HepG2 (cell line): ENCODE results near the gene GPR162. TPM values are rescaled to one million over a fixed set of nuclear protein-coding genes. Genes with fewer than 3 reads are reported as not detected.
A peak's percentile ranks its signal among the peaks of the same experiment; 100 is the strongest.

Source experiments
- ATAC-seq: fragments of 200-7000 bp; cut with Tn5 transposase; 3 replicates; pipeline ENCODE4 v1.9.1; 2020; ENCODE audit warnings: mild to moderate bottlenecking, moderate library complexity
- BruUV-seq: library from RNA; stranded (reverse); fragments of 400-500 nt; replicated peaks from 2 replicates; lab custom pipeline; 2021; lab: Mats Ljungman, UMichigan
- CTCF ChIA-PET: fragments of 300-600 bp; formaldehyde crosslinking; extraction: SDS; loops from one replicate; lab custom pipeline; 2021; ENCODE audit warnings: low total read pairs, inconsistent platforms, low intra/inter-chr PET ratio; lab: Yijun Ruan, JAX
- POLR2A ChIA-PET: fragments of 350-600 bp; sonication (Branson Sonifier 250); formaldehyde crosslinking; loops from one replicate; lab custom pipeline; 2020; ENCODE audit warnings: antibody characterized with exemption, inconsistent platforms; lab: Yijun Ruan, JAX
- DNase-seq: peaks from one replicate; pipeline ENCODE4 v3.0.0-alpha.2; 2015; ENCODE audit warnings: low spot score
- FAIRE-seq: peaks from 3 replicates; lab custom pipeline; 2011; peaks lifted over from hg19 to GRCh38; lab: Jason Lieb, UNC
- H2AFZ ChIP-seq: one replicate; pipeline ENCODE4 v1.6.1; 2011; ENCODE audit warnings: low read length, inconsistent platforms
- H3K27ac ChIP-seq: fragments of 300-600 bp; 3 replicates; pipeline ENCODE4 v1.8.0; 2011; ENCODE audit warnings: mixed run types, mild to moderate bottlenecking, mixed read lengths, low read length, inconsistent platforms; ENCODE audit not compliant: insufficient read depth; ENCODE audit errors: extremely low read length
- H3K27me3 ChIP-seq, 2 experiments: fragments of 200-600 bp in 1 of 2; 2 replicates in 1 of 2; 3 replicates in 1 of 2; pipeline versions ENCODE4 v1.6.0 to v1.8.0; 2011; ENCODE audit warnings: low read length in 2 of 2, mild to moderate bottlenecking in 2 of 2, moderate library complexity in 2 of 2, inconsistent platforms in 1 of 2; ENCODE audit not compliant: insufficient read depth in 2 of 2, control insufficient read depth in 1 of 2
- H3K36me3 ChIP-seq, 2 experiments: fragments of 200-600 bp in 1 of 2; replicated peaks in 1 of 2; 2 replicates in 1 of 2; 3 replicates in 1 of 2; pipeline versions ENCODE4 v1.5.1 to v1.8.0; 2011; ENCODE audit warnings: low read length in 2 of 2, inconsistent platforms in 1 of 2; ENCODE audit not compliant: insufficient read depth in 2 of 2, control insufficient read depth in 1 of 2
- H3K4me1 ChIP-seq: 2 replicates; pipeline ENCODE4 v1.5.1; 2012; ENCODE audit warnings: low read length, inconsistent platforms; ENCODE audit not compliant: insufficient read depth
- H3K4me2 ChIP-seq: 2 replicates; pipeline ENCODE4 v1.6.0; 2011; ENCODE audit warnings: low read depth, low read length, inconsistent platforms
- H3K4me3 ChIP-seq, 3 experiments: fragments of 200-600 bp in 1 of 3; sonication (generic), shearing (Covaris generic) in 1 of 3; replicated peaks in 1 of 3; 2 replicates each; pipeline ENCODE4 v1.5.1; 2011 to 2016; ENCODE audit warnings: low read length in 3 of 3, inconsistent platforms in 2 of 3, low read depth in 2 of 3, mild to moderate bottlenecking in 2 of 3, control low read depth in 1 of 3, mixed read lengths in 1 of 3; ENCODE audit not compliant: insufficient read depth in 1 of 3
- H3K79me2 ChIP-seq: one replicate; pipeline ENCODE4 v1.6.1; 2011; ENCODE audit warnings: low read length, inconsistent platforms; ENCODE audit not compliant: insufficient read depth
- H3K9ac ChIP-seq: 2 replicates; pipeline ENCODE4 v1.6.0; 2011; ENCODE audit warnings: mild to moderate bottlenecking, low read depth, low read length, inconsistent platforms; ENCODE audit not compliant: insufficient read depth
- H3K9me3 ChIP-seq: 2 replicates; pipeline ENCODE4 v1.5.1; 2012; ENCODE audit warnings: mild to moderate bottlenecking, low read length
- H4K20me1 ChIP-seq: 2 replicates; pipeline ENCODE4 v1.6.0; 2011; ENCODE audit warnings: inconsistent platforms, mild to moderate bottlenecking, low read length, moderate library complexity; ENCODE audit not compliant: insufficient read depth
- MAFF ChIP-seq: IDR thresholded peaks from 2 replicates; pipeline ENCODE4 v1.6.1; 2011; ENCODE audit warnings: low read depth, low read length, improper control_type of control experiment
- MAFK ChIP-seq, 2 experiments: IDR thresholded peaks in 1 of 2; conservative IDR thresholded peaks in 1 of 2; 2 replicates each; pipeline ENCODE4 v1.6.1; 2011; ENCODE audit warnings: improper control_type of control experiment in 2 of 2, low read length in 2 of 2
- YEATS4 ChIP-seq: sonication (generic); formaldehyde crosslinking; IDR thresholded peaks from 2 replicates; pipeline ENCODE4 v1.4.0; 2020; ENCODE audit warnings: missing genetic modification reagents, borderline replicate concordance
- ZFP82 ChIP-seq: sonication (generic); formaldehyde crosslinking; IDR thresholded peaks from 2 replicates; pipeline ENCODE4 v1.5.1; 2020; ENCODE audit warnings: mild to moderate bottlenecking, missing genetic modification reagents, borderline replicate concordance
- ZFX ChIP-seq: sonication (generic); formaldehyde crosslinking; IDR thresholded peaks from 2 replicates; pipeline ENCODE4 v1.4.0; 2020; ENCODE audit warnings: mild to moderate bottlenecking, low read depth, missing genetic modification reagents, moderate library complexity
- ZMYM4 ChIP-seq: sonication (generic); formaldehyde crosslinking; IDR thresholded peaks from 2 replicates; pipeline ENCODE4 v1.8.1; 2023; ENCODE audit warnings: mild to moderate bottlenecking, missing genetic modification reagents
- ZNF687 ChIP-seq: sonication (generic); formaldehyde crosslinking; IDR thresholded peaks from 2 replicates; pipeline ENCODE4 v1.5.1; 2020; ENCODE audit warnings: mild to moderate bottlenecking, missing genetic modification reagents, moderate library complexity
- ZNF768 ChIP-seq: sonication (generic); formaldehyde crosslinking; IDR thresholded peaks from 2 replicates; pipeline ENCODE4 v1.4.0; 2020; ENCODE audit warnings: missing genetic modification reagents
- WGBS: methylation state at CpG from one replicate; pipeline ENCODE4 v1.1.6; 2017; ENCODE audit warnings: low lambda C conversion rate; 5-methylcytosine and 5-hydroxymethylcytosine counted together
- in situ Hi-C: cut with HindIII; loops from 2 replicates; pipeline ENCODE4 v1.10.0; 2017; ENCODE audit warnings: low pct_unique_long_range_greater_than_20kb; ENCODE audit not compliant: extremely low pct_ligation_motif_present
- intact Hi-C: fragments of 100-400 bp; cut with micrococcal nuclease; formaldehyde crosslinking; loops from one replicate; pipeline ENCODE4 v1.10.0; 2022; ENCODE audit not compliant: unreplicated experiment
- polyA plus RNA-seq, 8 experiments: library from polyadenylated mRNA; depleted of rRNA in 3 of 8; stranded (reverse) in 7 of 8; unstranded in 1 of 8; fragments of >200 nt; fragmentation: Illumina TruSeq in 4 of 8; extraction: Trizol in 4 of 8; gene quantifications; 2 replicates each; pipeline versions ENCODE4 v1.2.1 to v1.2.3, GENCODE V29; 2011 to 2016; ENCODE audit warnings: low read depth in 4 of 8, missing spikeins in 1 of 8, mixed read lengths in 1 of 8; ENCODE audit not compliant: insufficient read depth in 1 of 8
- total RNA-seq, 5 experiments: library from RNA; depleted of rRNA; stranded (reverse); fragments of >200 nt; fragmentation: Illumina TruSeq; extraction: Trizol; gene quantifications; 2 replicates each; pipeline ENCODE4 v1.2.3, GENCODE V29; 2016; ENCODE audit warnings: low read depth in 1 of 5

Gene GPR162
- total and polyA plus RNA-seq, 2 of the 13 experiments (the other 11 are each of a cell fraction or from before 2014, with no cell fraction given), result 0.08 TPM; not detected in 1

- in situ Hi-C loops (no loop called here), intact Hi-C loops (no loop called here)
- peak; percentile 76 to 87 for TF ChIP-seq MAFK (conservative IDR thresholded peaks at IDR 0.05 in 1 of 2, IDR thresholded peaks at IDR 0.05 in 1 of 2; ENCODE audit: low read length in 2 of 2)
- peak; percentile 84 for TF ChIP-seq MAFF
- no peak for TF ChIP-seq ZMYM4 (CRISPR knock-in tag)
- H3K79me2 ChIP-seq, result no peaks in the 10 kb centered on the region
- ChIA-PET POLR2A (no interaction called here), CTCF (no interaction called here)
- no peak overlapping the region for H3K4me2 ChIP-seq
- no peak for DNase-seq
- no peaks in the 10 kb centered on the region for H3K36me3 ChIP-seq
- no peak overlapping the region for H3K27ac ChIP-seq
- H3K9me3 ChIP-seq, result no peaks in the 10 kb centered on the region
- no TSS peak for BruUV-seq
- WGBS, result 76% methylated on average over 5 of the region's 5 CpGs
- no peak overlapping the region for H3K9ac ChIP-seq
- peaks cover 43% of the 10 kb centered on the region for H3K4me1 ChIP-seq
- ATAC-seq, result no peak
- FAIRE-seq, result no peak
- no peaks in the 10 kb centered on the region for H4K20me1 ChIP-seq
- no peak overlapping the region for H3K4me3 ChIP-seq
- peaks cover 0 to 12% of the 10 kb centered on the region in 2 experiments; a peak in 2 of 5 replicates for H3K27me3 ChIP-seq
- no peak overlapping the region for H2AFZ ChIP-seq
These were observed 34.3 kb upstream of the GPR162 start for GRCh38 chr12:6787309-6787708.

GRCh38 chr12:6788972-6789924 is 32.4 kb upstream of the GPR162 start, which contains the start of gene CD4:
Gene CD4, plus strand, starts transcription at chr12:6789528. Its CDS starts 10,611 bp downstream, at chr12:6800139.
- H4K20me1 ChIP-seq, result no peaks in the 10 kb centered on the region
- ATAC-seq, result no peak
- H3K79me2 ChIP-seq, result no peaks in the 10 kb centered on the region

More at GRCh38 chr12:6788972-6789924, 32.4 kb upstream of the GPR162 start, which contains the start of gene CD4:
- 42% methylated on average over 17 of the region's 18 CpGs for WGBS
- FAIRE-seq, result no peak
- H3K9me3 ChIP-seq, result no peaks in the 10 kb centered on the region
- intact Hi-C loops (no loop called here), in situ Hi-C loops (no loop called here)
- peak within 1 kb of the TSS; percentile 48 for H2AFZ ChIP-seq
- peak within 1 kb of the TSS; percentile 71 for H3K4me2 ChIP-seq
- no peaks in the 10 kb centered on the region; a peak in 1 of 5 replicates for H3K27me3 ChIP-seq
- POLR2A ChIA-PET, result interaction anchor here (0.7 to 1.5 kb wide), 5 partner anchors 21 to 65 kb away, joined by 3 to 6 read pairs (median 3); partner anchors contain the start of genes COPS7A, MLF2 and PTMS
- no peak within 1 kb of the TSS for H3K27ac ChIP-seq
- TF ChIP-seq ZNF768 (CRISPR knock-in tag) (0 out of 2 replicates have a peak, but pooled peaks have one; percentile 20), ZFX (CRISPR knock-in tag) (peak; percentile 44; the same call in 1 of the 2 replicates), ZNF687 (CRISPR knock-in tag) (peak; percentile 50), ZFP82 (no peak), YEATS4 (CRISPR knock-in tag) (no peak)
- CTCF ChIA-PET, result no interaction called here
- H3K4me3 ChIP-seq, result peak within 1 kb of the TSS; percentile 18 to 57 (median 26); a peak in 5 of 6 replicates
- no TSS peak for BruUV-seq
- H3K4me1 ChIP-seq, result peaks cover 42% of the 10 kb centered on the region
- DNase-seq, result no peak
- H3K36me3 ChIP-seq, result no peaks in the 10 kb centered on the region
- peak within 1 kb of the TSS; percentile 53; the same call in 1 of the 2 replicates for H3K9ac ChIP-seq
